M059J (cell line): ENCODE measurements around the gene TUBB3. TPM values are rescaled to one million over a fixed set of nuclear protein-coding genes. Genes with fewer than 3 reads are reported as not detected.
"Not testable (repeated sequence)": the region's sequence is repeated elsewhere in the genome, so short reads cannot be mapped to it uniquely, and the experiment has no call there.

ENCODE experiments used
- DNase-seq: peaks from one replicate; pipeline ENCODE4 v3.0.0-alpha.2; 2012; ENCODE audit warnings: low read depth
- total RNA-seq: library from RNA; depleted of rRNA; stranded (reverse); fragments of >200 nt; shearing (Covaris generic); gene quantifications from 2 replicates; pipeline ENCODE4 v1.2.3, GENCODE V29; 2014; rRNA removed

Gene TUBB3
- total RNA-seq = 172 and 272 TPM in 2 replicates

DNA sequence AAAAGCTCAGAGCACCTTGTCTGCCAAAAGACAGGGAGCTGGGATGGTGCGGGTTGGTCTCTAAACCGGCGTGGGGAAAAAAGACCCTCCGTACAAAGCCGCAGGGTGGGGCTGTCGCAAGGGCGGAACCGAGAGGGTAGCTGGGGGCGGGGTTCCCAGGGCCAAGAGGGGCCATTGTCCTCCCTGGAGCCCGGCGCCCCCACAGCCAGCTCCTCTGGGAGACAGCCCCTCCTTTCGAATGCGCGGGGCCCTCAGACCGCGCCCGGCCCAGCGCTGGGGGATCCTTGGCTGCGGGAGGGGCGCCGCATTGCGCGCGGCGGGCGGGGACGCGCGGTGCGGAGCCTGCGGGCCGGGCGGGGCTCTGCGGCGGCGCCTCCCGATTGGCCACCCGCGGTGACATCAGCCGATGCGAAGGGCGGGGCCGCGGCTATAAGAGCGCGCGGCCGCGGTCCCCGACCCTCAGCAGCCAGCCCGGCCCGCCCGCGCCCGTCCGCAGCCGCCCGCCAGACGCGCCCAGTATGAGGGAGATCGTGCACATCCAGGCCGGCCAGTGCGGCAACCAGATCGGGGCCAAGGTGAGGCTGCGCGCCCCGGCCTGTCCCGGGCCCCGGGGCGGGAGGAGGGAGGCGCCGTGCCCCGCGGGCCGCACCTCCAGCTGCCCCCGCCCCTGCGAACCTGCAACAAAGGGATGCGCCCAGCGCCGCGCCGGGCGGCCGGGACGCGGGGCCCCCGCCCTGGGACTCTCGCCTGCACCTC lies at the start of gene TUBB3:
TUBB3 (plus strand) TSS at position 459 of the 756 bp plus-strand sequence; CDS start at position 519, 60 bp downstream.
- DNase-seq = peak; percentile 77

DNA sequence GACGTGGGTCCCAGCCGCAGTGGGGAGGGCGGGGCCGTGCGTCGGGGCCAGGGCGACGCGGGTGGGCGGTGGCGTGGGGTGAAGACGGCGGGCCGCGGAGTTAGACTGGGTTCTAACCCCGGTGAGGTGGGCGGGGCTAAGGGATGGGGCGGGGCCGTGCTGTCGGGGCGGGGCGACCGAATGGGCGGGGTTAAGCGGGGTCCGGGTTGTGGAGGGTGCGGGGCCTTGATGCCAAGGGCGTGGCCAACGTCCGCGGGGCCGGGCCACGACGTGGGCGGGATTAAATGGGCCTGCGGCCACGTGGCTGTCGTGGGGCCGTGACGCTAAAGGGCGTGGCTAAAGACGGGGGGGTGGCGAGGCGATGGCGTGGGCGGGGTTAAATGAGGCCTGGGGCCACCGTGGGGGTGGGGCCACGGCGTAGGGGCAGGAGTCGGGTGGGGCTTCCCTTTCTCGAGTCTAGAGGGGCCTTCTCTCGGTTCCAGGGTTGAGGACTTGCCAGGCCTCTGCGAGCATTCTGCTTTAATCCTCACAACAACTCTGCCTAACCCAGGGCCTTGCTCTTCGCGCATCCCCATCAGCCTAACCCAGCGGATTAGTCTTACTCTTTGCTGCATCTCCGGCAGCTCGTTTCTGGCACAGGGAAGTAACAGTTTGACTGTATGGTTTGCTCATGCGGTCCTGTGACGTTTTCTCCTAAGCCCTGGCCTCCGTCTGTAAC lies 49.0 kb upstream of the TUBB3 start:
- peak; percentile 78 for DNase-seq

DNA sequence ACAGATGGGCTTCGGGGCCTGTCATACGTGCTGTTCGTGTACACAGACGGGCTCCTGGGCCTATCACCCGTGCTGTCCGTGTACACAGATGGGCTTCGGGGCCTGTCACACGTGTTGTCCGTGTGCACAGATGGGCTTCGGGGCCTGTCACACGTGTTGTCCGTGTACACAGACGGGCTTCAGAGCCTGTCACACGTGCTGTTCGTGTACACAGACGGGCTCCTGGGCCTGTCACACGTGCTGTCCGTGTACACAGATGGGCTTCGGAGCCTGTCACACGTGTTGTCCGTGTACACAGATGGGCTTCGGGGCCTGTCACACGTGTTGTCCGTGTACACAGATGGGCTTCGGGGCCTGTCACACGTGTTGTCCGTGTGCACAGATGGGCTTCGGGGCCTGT lies 44.0 kb upstream of the TUBB3 start:
- DNase-seq = not testable (repeated sequence)

DNA sequence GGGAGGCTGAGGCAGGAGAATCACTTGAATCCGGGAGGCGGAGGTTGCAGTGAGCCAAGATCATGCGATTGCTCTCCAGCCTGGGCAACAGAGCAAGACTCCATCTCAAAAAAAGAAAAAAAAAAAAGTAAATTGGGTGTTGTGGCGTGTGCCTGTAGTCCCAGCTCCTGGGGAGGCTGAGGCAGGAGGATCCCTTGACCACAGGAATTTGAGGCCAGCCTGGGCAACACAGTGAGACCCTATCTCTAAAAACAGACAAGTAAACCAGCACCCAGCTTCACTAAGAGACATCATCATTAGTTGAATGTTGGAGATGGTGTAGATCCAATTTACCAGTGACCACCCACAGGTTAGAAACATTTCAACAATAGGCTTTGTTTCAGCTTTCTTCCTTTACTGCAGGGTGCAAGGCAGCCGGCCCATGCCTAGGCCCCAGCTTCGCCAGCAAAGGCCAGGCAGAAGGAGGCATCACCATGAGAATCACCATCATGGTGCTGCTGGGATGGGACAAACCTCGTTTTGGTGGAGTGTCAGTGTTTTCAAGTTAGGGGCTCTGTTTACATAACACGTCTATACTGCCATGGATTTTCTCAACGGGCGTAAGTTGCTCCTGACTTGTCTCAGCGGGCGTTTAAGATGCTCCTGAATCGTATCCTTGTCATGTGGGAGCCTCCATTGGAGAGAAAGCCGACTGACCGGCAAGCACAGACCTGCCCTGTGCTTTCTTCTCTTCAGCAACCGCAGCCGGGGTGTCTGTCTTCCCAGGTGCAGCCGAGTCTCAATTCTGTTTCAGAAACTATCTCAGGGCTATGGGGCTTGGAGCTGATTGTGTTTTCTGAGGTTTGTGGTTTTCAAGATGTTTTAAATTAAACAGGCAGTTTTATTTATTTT lies 42.4 kb upstream of the TUBB3 start:
- no peak for DNase-seq

DNA sequence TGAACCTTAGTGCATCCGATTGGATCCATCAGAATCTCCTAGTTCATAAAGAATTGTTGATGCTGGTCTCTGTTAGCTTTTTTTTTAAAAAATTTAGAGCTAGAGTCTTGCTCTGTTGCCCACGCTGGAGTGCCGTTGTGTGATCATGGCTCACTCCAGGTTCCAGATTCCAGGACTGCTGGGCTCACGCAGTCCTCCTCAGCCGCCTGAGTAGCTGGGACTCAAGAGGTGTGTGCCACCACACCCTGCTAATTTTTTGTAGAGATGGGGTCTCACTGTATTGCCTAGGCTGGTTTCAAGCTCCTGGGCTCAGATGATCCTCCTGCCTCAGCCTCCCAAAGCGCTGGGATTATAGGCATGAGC lies 41.8 kb upstream of the TUBB3 start:
- DNase-seq = no peak

DNA sequence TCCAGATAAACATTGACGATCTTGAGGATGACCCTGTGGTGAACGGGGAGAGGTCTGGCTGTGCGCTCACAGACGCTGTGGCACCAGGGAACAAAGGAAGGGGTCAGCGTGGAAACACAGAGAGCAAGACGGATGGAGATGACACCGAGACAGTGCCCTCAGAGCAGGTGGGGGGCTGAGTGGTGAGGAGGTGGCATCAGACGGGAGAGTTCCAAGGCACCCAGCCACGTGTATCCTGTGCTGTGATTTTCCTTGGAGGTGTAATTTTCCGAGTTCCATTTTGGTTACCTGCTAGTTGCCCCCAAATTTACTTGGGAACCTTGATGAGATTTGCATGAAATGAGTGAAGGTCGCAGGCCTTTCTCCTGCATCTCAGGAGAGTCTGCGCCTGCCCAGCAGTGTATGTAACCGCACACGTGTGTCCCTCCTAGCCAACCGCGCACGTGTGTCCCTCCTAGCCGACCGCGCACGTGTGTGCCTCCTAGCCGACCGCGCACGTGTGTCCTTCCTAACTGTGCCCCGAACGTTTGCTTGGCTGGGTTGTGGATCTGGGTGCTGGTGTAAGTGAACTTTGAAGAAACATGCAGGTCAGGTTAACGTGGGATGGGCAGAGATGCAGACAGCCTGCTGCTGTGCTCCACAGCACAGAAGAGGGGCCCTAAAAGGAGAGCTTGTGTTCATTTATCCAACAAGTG lies 39.6 kb upstream of the TUBB3 start:
- no peak for DNase-seq

DNA sequence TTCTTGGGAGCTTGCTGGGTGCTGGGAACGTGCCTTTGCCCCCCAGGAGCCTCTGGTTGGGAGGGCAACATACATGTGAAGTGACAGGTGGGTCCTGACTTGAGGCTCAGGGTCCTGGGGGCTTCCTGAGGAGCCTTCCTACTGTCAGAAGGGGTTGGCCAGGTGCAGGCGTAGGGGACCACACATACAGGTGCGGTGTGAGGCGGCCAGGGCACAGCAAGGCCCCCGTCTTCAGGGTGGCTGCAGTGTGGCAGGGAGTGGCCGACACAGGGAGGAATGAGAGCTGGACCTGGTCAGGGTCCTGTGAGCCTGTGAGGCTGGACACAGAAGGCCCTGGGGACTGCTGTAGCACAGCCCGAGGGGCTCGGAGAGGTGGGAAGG lies 39.1 kb upstream of the TUBB3 start:
- no peak for DNase-seq

DNA sequence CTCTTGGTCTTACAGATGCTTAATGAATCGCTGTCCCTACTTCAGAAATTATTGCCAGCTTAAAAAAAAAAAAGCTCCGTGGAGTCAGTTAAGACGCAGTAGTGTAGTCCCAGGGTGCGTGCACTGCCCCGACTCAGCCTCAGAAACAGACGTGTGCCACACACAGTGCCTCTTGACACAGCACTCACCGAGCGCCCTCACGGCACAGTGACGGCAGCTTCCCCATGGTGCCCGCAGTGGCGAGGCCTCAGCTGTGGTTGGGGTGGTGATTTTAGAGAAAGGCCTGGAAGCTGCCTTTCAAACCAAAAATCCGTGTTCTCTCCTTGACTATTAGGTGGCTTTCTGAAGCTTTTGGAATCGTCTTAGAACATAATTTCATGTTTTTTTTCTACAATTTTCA lies 35.9 kb upstream of the TUBB3 start:
- no peak for DNase-seq

DNA sequence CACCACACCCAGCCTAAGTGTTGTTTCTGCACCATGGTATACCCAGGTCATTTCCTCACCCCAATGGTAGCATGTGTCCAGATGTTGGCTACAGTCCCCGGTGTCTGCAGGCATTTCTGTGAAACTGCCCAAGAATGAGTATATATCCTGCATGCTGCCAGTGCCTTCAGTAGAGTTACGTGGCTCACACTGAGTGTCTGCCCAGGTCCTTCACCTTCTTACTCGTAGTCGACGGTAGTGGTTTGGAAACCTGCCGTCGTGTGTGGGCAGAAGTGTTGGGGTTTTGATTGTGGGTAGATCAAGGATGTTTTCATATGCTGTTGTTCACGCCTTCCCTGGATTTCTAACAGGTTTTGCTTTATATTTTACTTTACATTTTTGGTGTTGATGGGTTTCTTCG lies 32.9 kb upstream of the TUBB3 start:
- no peak for DNase-seq

DNA sequence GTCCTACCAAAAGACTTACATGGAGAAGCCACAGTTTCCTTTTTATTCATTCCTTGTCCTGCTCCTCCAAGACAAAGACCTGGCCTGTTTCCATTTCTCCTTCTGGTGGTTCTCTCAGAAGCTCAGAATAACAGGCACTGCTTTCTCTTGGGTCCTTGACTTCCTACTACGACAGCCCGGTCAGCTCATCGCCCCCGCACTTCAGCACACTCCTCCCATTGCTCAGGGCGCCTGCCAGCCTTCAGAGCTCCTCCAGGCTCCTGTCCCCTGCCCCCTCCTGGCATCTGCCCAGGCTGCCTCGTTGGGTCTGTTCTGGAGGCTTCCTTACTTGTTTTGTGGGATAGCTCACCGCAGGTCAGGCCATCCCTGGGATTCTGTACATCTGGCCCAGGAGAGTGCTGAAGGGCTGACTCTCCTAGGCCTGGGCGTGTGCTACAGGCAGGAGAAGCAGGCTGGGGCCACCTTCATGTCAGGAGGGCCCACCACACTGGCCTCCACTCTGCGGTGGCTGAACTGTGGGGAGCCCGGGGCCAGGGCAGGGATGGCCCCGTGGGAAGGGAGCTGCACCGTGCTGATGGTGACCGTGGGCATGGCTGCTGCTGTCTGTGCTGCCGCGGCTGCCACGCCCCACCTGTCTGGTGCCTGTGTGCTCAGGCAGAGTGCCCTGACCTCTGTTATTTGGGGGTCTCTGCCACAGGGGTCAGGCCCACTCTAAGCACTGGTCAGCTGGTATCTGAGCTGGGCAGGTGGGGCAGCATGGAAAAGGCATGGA lies 32.1 kb upstream of the TUBB3 start:
- no peak for DNase-seq

DNA sequence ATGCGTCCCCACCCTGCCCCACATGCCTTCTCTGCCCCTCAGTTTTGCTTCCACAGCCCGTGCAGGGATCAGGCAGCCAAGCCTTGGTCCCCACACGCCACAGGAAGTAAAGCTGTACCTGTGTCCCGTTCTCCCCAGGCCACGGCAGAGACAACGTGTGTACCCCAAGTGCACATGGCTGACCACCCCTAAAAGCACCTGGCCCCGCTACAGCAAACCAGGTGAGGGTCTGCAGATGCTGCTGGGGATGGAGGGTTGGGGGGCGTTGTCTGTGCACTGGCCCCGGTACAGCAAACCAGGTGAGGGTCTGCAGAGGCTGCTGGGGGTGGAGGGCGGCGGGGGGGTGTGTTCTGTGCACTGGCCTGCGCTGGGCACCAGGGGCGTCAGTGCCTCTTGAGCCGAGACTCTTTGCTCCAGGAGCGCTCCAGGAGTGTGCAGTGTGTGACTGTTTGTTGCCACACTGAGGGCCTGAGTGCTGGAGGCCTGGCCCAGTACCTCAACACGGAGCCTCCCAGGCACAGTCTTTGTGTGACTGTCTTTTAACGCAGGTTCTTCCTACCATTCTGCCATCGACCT lies 31.0 kb upstream of the TUBB3 start:
- no peak for DNase-seq

DNA sequence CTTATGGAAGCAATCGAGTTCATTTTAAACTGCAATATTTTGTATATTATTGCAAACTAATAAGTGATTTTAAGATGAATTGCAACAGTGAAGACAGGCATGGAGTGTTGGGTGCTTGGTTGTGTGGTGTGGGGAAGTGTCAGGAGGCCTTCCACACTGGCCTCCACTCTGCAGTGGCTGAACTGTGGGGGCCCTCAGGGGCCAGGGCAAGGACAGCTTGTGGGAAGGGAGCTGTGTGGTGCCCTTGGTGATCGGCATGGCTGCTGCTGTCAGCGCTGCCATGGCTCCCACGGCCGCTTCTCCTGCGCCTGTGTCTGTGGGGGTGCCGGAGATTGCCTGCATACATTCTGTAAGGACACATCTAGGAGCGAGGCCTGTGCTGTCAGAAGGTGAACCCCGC lies 30.5 kb upstream of the TUBB3 start:
- no peak for DNase-seq

DNA sequence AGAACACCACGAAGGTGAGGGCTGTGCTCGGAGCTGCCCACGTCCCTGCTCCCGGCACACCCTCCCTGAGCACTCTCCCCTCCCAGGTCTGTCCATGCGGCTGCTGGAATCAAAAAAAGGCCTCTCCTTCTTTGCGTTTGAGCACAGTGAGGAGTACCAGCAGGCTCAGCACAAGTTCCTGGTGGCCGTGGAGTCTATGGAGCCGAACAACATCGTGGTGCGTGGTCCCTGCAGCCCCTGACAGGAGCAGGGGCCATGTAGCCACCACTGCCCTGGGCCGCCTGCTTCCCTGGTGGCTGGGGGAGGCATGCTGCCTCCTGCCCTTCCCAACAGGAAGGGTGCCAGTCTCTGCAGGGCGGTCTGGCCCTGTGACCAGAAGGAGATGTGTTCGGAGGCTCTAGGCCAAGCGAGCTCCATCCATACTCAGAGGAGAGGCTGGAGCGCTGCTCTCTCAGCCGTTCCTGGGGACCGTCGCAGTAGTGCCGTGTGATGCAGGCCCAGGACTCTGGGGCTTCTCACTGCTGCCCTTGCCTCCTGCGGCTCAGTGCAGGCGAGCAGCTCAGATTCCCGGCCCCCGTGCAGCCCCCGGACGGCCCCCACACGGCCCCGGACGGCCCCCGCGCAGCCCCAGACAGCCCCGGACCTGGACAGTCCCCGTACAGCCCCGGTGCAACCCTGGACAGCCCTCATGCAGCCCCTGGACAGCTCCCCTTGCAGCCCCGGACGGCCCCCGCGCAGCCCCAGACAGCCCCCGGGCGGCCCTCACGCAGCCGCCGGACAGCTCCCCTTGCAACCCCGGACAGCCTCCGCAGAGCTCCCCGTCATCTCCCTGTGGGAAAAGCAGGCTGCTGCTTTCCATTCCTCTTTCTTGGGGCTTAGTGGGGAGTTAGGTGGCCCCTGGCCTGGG lies 29.2 kb upstream of the TUBB3 start:
- DNase-seq = no peak

DNA sequence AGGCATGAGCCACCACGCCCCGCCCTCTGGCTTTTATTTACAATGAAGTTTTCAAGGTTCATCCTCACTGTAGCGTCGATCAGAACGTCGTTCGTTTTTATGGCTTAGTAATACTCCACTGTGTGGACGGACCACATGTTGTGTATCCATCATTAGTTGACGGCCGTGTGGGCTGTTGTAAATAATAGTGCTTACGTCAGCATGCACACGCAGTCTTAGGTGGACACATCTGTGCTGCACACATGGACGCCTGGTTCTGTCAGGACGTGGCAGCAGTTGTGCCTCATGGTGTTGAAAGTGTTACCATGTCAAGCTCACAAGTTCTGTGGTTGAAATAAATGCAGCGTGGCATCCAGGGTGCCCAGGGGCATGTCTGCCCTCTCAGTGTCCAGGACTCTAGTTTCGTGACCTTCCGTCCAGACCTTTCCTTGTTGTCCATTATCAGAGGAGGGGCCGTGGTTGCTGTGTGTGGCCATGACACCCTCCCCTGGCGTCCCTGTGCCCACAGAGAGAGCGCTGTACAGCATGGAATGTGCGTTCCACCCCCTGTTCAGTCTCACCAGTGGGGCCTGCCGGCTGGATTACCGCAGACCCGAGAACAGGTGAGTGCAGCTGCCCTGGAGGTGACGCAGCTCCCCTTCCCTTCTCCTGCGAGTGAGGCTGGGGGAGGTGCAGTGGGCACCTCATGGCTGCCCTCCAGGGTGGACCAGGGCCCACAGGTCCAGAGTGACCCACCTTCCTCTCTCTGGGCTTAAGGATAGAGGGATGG lies 27.5 kb upstream of the TUBB3 start:
- no peak for DNase-seq

DNA sequence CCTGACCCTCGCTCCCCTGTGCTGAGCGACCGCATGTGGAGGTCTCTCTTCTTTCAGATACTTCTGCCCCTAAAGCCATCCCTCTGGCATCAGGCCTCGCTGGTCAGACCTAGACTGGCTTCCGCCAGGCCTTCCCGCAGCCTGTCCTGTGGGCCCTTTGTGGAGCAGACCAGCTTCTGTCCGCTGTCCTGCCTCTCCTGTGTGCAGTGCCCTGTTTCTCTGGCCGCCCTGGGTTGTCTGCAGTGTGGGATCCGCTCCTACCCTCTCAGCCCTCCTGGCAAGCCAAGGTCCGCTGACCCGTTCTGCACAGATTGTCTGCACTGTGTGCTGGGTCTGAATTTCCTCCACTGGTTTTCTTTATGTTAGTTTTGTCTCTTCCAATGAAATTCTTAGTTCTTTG lies 25.9 kb upstream of the TUBB3 start:
- DNase-seq = no peak

DNA sequence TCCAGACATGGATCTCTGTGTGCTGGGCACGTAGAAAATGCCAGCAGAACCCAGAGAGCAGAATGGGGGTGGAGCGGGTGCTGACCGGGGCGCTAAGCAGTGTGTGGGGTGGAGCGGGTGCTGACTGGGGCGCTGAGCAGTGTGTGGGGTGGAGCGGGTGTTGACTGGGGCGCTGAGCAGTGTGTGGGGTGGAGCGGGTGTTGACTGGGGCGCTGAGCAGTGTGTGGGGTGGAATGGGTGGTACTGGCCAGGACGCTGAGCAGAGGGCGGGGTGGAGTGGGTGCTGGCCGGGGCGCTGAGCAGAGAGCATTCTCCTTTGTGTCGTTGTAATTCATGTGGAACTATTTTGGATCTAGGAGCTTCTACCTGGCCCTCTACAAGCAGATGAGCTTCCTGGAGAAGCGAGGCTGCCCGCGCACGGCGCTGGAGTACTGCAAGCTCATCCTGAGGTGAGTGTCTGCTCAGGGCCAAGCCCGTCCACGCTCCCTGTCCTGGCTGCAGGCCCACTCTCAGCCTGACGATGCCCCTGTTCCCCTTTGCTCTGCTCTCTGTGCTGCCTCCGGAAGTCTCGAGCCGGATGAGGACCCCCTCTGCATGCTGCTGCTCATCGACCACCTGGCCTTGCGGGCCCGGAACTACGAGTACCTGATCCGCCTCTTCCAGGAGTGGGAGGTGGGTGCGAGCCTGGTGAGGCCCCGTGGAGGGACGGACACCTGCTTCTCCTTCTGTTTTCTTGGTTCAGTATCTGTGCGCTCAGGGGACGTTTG lies 24.8 kb upstream of the TUBB3 start:
- DNase-seq = no peak

DNA sequence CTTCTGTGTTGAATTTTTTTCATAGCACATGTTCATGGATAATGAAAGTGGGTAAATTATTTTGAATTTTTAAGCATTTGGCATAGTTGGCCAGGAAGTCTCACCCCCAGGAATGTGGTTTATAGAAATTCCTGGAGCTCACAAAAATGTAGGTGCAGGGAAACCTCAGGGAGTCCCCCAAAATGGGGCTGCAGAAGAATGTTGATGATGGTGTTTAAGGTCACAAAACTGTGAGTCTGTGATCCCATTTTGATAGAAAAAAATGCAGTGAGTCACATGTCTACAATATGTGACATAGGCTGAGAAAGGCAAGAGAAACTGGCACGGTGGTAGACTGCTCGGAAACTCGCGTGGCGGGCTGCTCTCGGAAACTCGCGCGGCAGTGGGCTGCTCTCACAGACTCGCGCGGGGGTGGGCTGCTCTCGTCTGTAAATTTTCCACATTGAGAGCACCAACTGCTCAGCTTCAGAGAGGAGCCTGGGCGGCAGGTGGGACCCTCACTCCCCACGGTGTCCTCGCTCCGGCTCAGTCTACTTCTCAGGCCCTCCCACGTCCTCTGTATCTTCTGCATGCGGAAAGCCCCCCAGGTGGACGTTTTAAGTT lies 23.2 kb upstream of the TUBB3 start:
- DNase-seq = no peak

DNA sequence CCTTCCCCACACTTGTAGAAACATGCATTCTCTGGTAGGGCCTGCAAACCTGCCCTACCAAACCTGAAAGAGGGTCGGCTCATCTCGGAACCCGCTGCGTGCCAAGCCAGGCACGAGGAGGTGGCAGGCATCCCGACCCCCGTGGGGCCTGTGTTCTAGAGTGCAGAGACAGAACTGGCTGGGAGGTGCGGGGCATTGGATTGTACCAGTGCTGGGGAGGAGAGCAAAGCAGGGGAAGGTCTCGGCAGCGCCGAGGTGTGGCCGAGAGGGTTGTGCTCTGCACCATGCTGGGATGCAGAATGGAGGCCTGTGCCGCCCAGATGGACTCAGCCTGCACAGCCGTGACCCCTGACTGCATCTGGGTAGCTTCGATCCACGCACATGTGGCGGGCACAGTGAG lies 22.3 kb upstream of the TUBB3 start:
- no peak for DNase-seq
